GM23338 (cell line): Measurements from ENCODE around the gene MRAS. TPM values are rescaled to one million over a fixed set of nuclear protein-coding genes. Genes with fewer than 3 reads are reported as not detected.

Source experiments
- ATAC-seq: fragments of 200-7000 bp; cut with Tn5 transposase; 3 replicates; pipeline ENCODE4 v1.9.1; 2020
- DNase-seq: peaks from one replicate; pipeline ENCODE4 v3.0.0-alpha.2; 2015; ENCODE audit warnings: low spot score
- H2AFZ ChIP-seq: fragments of 200-600 bp; sonication (generic); 2 replicates; pipeline ENCODE4 v1.8.0; 2016; ENCODE audit warnings: antibody characterized with exemption, mild to moderate bottlenecking, moderate library complexity
- H3F3A ChIP-seq: fragments of 200-600 bp; sonication (generic); replicated peaks from 2 replicates; pipeline ENCODE4 v1.8.0; 2017; ENCODE audit warnings: antibody characterized with exemption, mixed run types, low read depth
- H3K27ac ChIP-seq: fragments of 200-600 bp; sonication (generic); 2 replicates; pipeline ENCODE4 v1.6.1; 2016; ENCODE audit warnings: low read depth
- H3K27me3 ChIP-seq: fragments of 200-600 bp; sonication (generic); 2 replicates; pipeline ENCODE4 v1.8.0; 2016; ENCODE audit warnings: mild to moderate bottlenecking, mixed run types, moderate library complexity; ENCODE audit not compliant: insufficient read depth
- H3K36me3 ChIP-seq: fragments of 200-600 bp; sonication (generic); 2 replicates; pipeline ENCODE4 v1.8.0; 2016; ENCODE audit warnings: mild to moderate bottlenecking; ENCODE audit not compliant: insufficient read depth
- H3K4me1 ChIP-seq: fragments of 200-600 bp; sonication (generic); 2 replicates; pipeline ENCODE4 v1.8.0; 2016; ENCODE audit warnings: mild to moderate bottlenecking, moderate library complexity; ENCODE audit not compliant: insufficient read depth
- H3K4me2 ChIP-seq: fragments of 200-600 bp; sonication (generic); 2 replicates; pipeline ENCODE4 v1.7.1; 2017; ENCODE audit warnings: mixed run types
- H3K4me3 ChIP-seq: fragments of 200-600 bp; sonication (generic); 2 replicates; pipeline ENCODE4 v1.6.1; 2016; ENCODE audit warnings: mixed run types
- H3K79me2 ChIP-seq: fragments of 200-600 bp; sonication (generic); replicated peaks from 2 replicates; pipeline ENCODE4 v1.8.0; 2017; ENCODE audit warnings: mild to moderate bottlenecking; ENCODE audit not compliant: insufficient read depth
- H3K9me2 ChIP-seq: fragments of 200-600 bp; sonication (generic); 2 replicates; pipeline ENCODE4 v1.8.0; 2017; ENCODE audit not compliant: insufficient read depth
- H4K20me1 ChIP-seq: fragments of 200-600 bp; sonication (generic); replicated peaks from 2 replicates; pipeline ENCODE4 v1.8.0; 2017; ENCODE audit warnings: mild to moderate bottlenecking; ENCODE audit not compliant: insufficient read depth
- H3K27ac Mint-ChIP-seq: 2 replicates; pipeline ENCODE4 v1.8.0; 2020; ENCODE audit warnings: inconsistent platforms, mild to moderate bottlenecking, moderate library complexity, mixed read lengths
- H3K27me3 Mint-ChIP-seq: 3 replicates; pipeline ENCODE4 v1.8.0; 2022; ENCODE audit warnings: low read depth, mild to moderate bottlenecking, moderate library complexity, mixed read lengths, inconsistent platforms; ENCODE audit not compliant: insufficient read depth, poor library complexity
- H3K36me3 Mint-ChIP-seq: 3 replicates; pipeline ENCODE4 v1.8.0; 2021; ENCODE audit warnings: low read depth, mild to moderate bottlenecking, inconsistent platforms, moderate library complexity, mixed read lengths
- H3K4me1 Mint-ChIP-seq: 3 replicates; pipeline ENCODE4 v1.8.0; 2020; ENCODE audit warnings: mild to moderate bottlenecking, inconsistent platforms, mixed read lengths
- H3K4me3 Mint-ChIP-seq: 3 replicates; pipeline ENCODE4 v1.8.0; 2021; ENCODE audit warnings: moderate library complexity, mild to moderate bottlenecking, inconsistent platforms, mixed read lengths
- H3K9me3 Mint-ChIP-seq: 3 replicates; pipeline ENCODE4 v1.8.0; 2020; ENCODE audit warnings: moderate library complexity, mild to moderate bottlenecking, inconsistent platforms, mixed read lengths
- ETS1 ChIP-seq: IDR thresholded peaks from 2 replicates; pipeline ENCODE4 v1.6.1; 2016; ENCODE audit warnings: antibody characterized with exemption
- EZH2phosphoT487 ChIP-seq: fragments of 200-600 bp; sonication (generic); IDR thresholded peaks from one replicate; pipeline ENCODE4 v1.8.1; 2018; ENCODE audit warnings: antibody characterized with exemption; ENCODE audit not compliant: unreplicated experiment
- JUNB ChIP-seq: IDR thresholded peaks from one replicate; pipeline ENCODE4 v1.6.1; 2016; ENCODE audit warnings: antibody characterized with exemption; ENCODE audit not compliant: unreplicated experiment
- NANOG ChIP-seq: IDR thresholded peaks from 2 replicates; pipeline ENCODE4 v1.6.1; 2016; ENCODE audit warnings: antibody characterized with exemption, borderline replicate concordance
- POLR2AphosphoS5 ChIP-seq: IDR thresholded peaks from 2 replicates; pipeline ENCODE4 v1.6.1; 2016; ENCODE audit warnings: antibody characterized with exemption, low read depth
- REST ChIP-seq: IDR thresholded peaks from one replicate; pipeline ENCODE4 v1.6.1; 2018; ENCODE audit warnings: antibody characterized with exemption; ENCODE audit not compliant: unreplicated experiment
- STAT1 ChIP-seq: IDR thresholded peaks from one replicate; pipeline ENCODE4 v1.6.1; 2016; ENCODE audit warnings: antibody characterized with exemption; ENCODE audit not compliant: unreplicated experiment
- ZNF114 ChIP-seq: fragments of 250-450 bp; sonication (Bioruptor Pico); IDR thresholded peaks from 2 replicates; pipeline ENCODE4 v1.5.0; 2020; ENCODE audit warnings: mild to moderate bottlenecking, moderate library complexity
- ZNF331 ChIP-seq: fragments of 250-450 bp; sonication (Bioruptor Pico); IDR thresholded peaks from 2 replicates; pipeline ENCODE4 v1.5.0; 2020; ENCODE audit warnings: low read depth, mild to moderate bottlenecking, moderate library complexity
- ZNF462 ChIP-seq: fragments of 250-450 bp; sonication (Bioruptor Pico); IDR thresholded peaks from 2 replicates; pipeline ENCODE4 v1.5.0; 2020; ENCODE audit warnings: mild to moderate bottlenecking, moderate library complexity
- polyA plus RNA-seq: library from polyadenylated mRNA; unstranded; fragments of >200 nt; fragmentation: Nextera tagmentation; extraction: Ambion mirVana; gene quantifications from 2 replicates; pipeline ENCODE4 v1.2.1, GENCODE V29; 2016
- total RNA-seq: library from RNA; depleted of rRNA; stranded (reverse); fragments of >200 nt; shearing (Covaris generic); gene quantifications from 2 replicates; pipeline ENCODE4 v1.2.3, GENCODE V29; 2014

MRAS gene
- total and polyA plus RNA-seq, 2 experiments from 2014 or later, result 9.1 to 10.2 TPM

- TF ChIP-seq REST (no peak), ETS1 (no peak), STAT1 (no peak), EZH2phosphoT487 (no peak), JUNB (no peak), NANOG (no peak)
Measured at GRCh38 chr3:138394156-138394555, 45.8 kb downstream of the MRAS start (continued).

- H3F3A ChIP-seq, result no peaks in the 10 kb centered on the region
- H2AFZ ChIP-seq, result no peak overlapping the region
- no peak overlapping the region for H3K27ac ChIP-seq
- Mint-ChIP-seq H3K4me3 (no peak overlapping the region), H3K27me3 (peaks cover 8% of the 10 kb centered on the region), H3K9me3 (no peaks in the 10 kb centered on the region; the same call in 2 of the 3 replicates), H3K4me1 (peaks cover 24% of the 10 kb centered on the region), H3K27ac (no peak overlapping the region), H3K36me3 (no peaks in the 10 kb centered on the region)
- no peak for DNase-seq
- H4K20me1 ChIP-seq, result no peaks in the 10 kb centered on the region
- H3K9me2 ChIP-seq, result no peaks in the 10 kb centered on the region
- H3K4me2 ChIP-seq, result no peak overlapping the region
- no peaks in the 10 kb centered on the region for H3K27me3 ChIP-seq
- 0 out of 2 replicates have a peak, but pooled peaks cover 3% of the 10 kb centered on the region for H3K4me1 ChIP-seq
- H3K4me3 ChIP-seq, result no peak overlapping the region
- no peaks in the 10 kb centered on the region for H3K79me2 ChIP-seq
- ATAC-seq, result no peak
- no peaks in the 10 kb centered on the region for H3K36me3 ChIP-seq
- TF ChIP-seq ETS1 (no peak), JUNB (no peak), ZNF114 (CRISPR knock-in tag) (no peak), ZNF462 (CRISPR knock-in tag) (no peak), STAT1 (no peak), EZH2phosphoT487 (no peak), ZNF331 (CRISPR knock-in tag) (no peak), POLR2AphosphoS5 (no peak), NANOG (no peak)
Measured at GRCh38 chr3:138394686-138395085, 46.3 kb downstream of the MRAS start.
